Thyroid gland (tissue), 4 donors: ENCODE data around the gene POLR3B.

Experiments used
- CTCF ChIP-seq, 6 experiments: fragments of 200-600 bp in 3 of 6; fragments of 450-650 bp in 3 of 6; sonication (generic) in 3 of 6; IDR thresholded peaks; one replicate each; pipeline ENCODE4 v1.5.1; 2016 to 2019; ENCODE audit warnings: antibody characterized with exemption in 6 of 6, mild to moderate bottlenecking in 2 of 6, inconsistent platforms in 1 of 6, moderate library complexity in 1 of 6
- POLR2A ChIP-seq, 2 donors: fragments of 450-650 bp; IDR thresholded peaks; one replicate each; pipeline ENCODE4 v1.6.1; 2017; ENCODE audit warnings: antibody characterized with exemption in 2 of 2, mild to moderate bottlenecking in 2 of 2, moderate library complexity in 1 of 2

- TF ChIP-seq CTCF (IDR thresholded peaks at IDR 0.05) (no peak), POLR2A (IDR thresholded peaks at IDR 0.05) (no peak)
These were observed 75.5 kb downstream of the POLR3B start for GRCh38 chr12:106433055-106433454.
